ENCODE measurements around the gene AGAP2. TPM values are rescaled to one million over a fixed set of nuclear protein-coding genes. Genes with fewer than 3 reads are reported as not detected.

AGAP2 gene
- total and polyA plus RNA-seq, 2 donors (not counting 1 experiment from before 2014, with no cell fraction given): 22.2 to 27.0 TPM

- peaks cover 33 to 45% of the 10 kb centered on the region in 2 donors for H3K4me1 ChIP-seq (ENCODE audit: control insufficient read depth in 2 of 2, insufficient read depth in 2 of 2, low read length in 2 of 2)
- Mint-ChIP-seq H3K27ac (no peak overlapping the region), H3K27me3 (peaks cover 21% of the 10 kb centered on the region), H3K4me1 (peaks cover 49% of the 10 kb centered on the region), H3K4me3 (no peak overlapping the region), H3K9me3 (ENCODE audit: insufficient read depth) (no peaks in the 10 kb centered on the region)
- no peak overlapping the region for H3K4me3 ChIP-seq (ENCODE audit: control extremely low read depth in 1 of 5, extremely low read depth in 1 of 5, insufficient read depth in 1 of 5, low read depth in 2 of 5, low read length in 4 of 5)
- H3K79me2 ChIP-seq (ENCODE audit: control insufficient read depth, insufficient read depth, low read length): peaks cover 65% of the 10 kb centered on the region
- 81% methylated on average over 2 of the region's 4 CpGs for WGBS (ENCODE audit: insufficient coverage)
- no peak overlapping the region for H3K27ac ChIP-seq (ENCODE audit: low read length in 2 of 2)
- H3K4me2 ChIP-seq (replicated peaks; ENCODE audit: low read depth, low read length, poor library complexity, severe bottlenecking): no peak overlapping the region
- ChIA-PET POLR2A (interaction anchor here (0.6 kb wide), 1 partner anchor 56 kb away, joined by 3 read pairs; no protein-coding TSS in a partner anchor), CTCF (interaction anchor here (0.7 to 2.1 kb wide), 5 partner anchors 11 to 26 kb away, joined by 3 to 9 read pairs (median 6); partner anchors contain the start of genes EEF1AKMT3, METTL1, TSFM and TSPAN31)
- DNase-seq (no peak), ATAC-seq (ENCODE audit: low read depth) (no peak)
- intact Hi-C loops (cut with micrococcal nuclease): no loop called here
- H4K20me1 ChIP-seq (ENCODE audit: control insufficient read depth, insufficient read depth, low read length, poor library complexity, severe bottlenecking): peaks cover 72% of the 10 kb centered on the region
- H3K27me3 ChIP-seq (replicated peaks in 1 of 4; ENCODE audit: control extremely low read depth in 1 of 4, control insufficient read depth in 3 of 4, insufficient read depth in 4 of 4, low read length in 3 of 4): peaks cover 0 to 26% (median 14%) of the 10 kb centered on the region in 4 experiments
- H3K9ac ChIP-seq (ENCODE audit: low read length): no peak overlapping the region
- H2AFZ ChIP-seq (ENCODE audit: insufficient read depth, low read depth, low read length, poor library complexity, severe bottlenecking): no peak overlapping the region
- H3K9me3 ChIP-seq (ENCODE audit: control extremely low read depth in 1 of 3, control insufficient read depth in 2 of 3, insufficient read depth in 1 of 3, low read length in 2 of 3): peaks cover 0 to 9% (median 0%) of the 10 kb centered on the region in 3 donors
- TF ChIP-seq EZH2 (IDR thresholded peaks at IDR 0.05; ENCODE audit: borderline replicate concordance, insufficient read depth, low read depth, low read length, poor library complexity, severe bottlenecking) (no peak), CTCF (IDR thresholded peaks at IDR 0.05) (no peak)
- peaks cover 1 to 41% of the 10 kb centered on the region in 2 experiments for H3K36me3 ChIP-seq (replicated peaks in 1 of 2; ENCODE audit: control extremely low read depth in 1 of 2, control insufficient read depth in 1 of 2, extremely low read depth in 1 of 2, insufficient read depth in 2 of 2, low read length in 1 of 2)
These were observed 23.0 kb upstream of the AGAP2 start for GRCh38 chr12:57761391-57761998.

GRCh38 chr12:57760347-57760982 is 21.9 kb upstream of the AGAP2 start:
- peaks cover 79% of the 10 kb centered on the region for H4K20me1 ChIP-seq (ENCODE audit: control insufficient read depth, insufficient read depth, low read length, poor library complexity, severe bottlenecking)
- H3K79me2 ChIP-seq (ENCODE audit: control insufficient read depth, insufficient read depth, low read length): peaks cover 65% of the 10 kb centered on the region
- peaks cover 1 to 41% of the 10 kb centered on the region in 2 experiments for H3K36me3 ChIP-seq (replicated peaks in 1 of 2; ENCODE audit: control extremely low read depth in 1 of 2, control insufficient read depth in 1 of 2, extremely low read depth in 1 of 2, insufficient read depth in 2 of 2, low read length in 1 of 2)
- ATAC-seq (ENCODE audit: low read depth) (no peak), DNase-seq (no peak)
- H3K4me3 Mint-ChIP-seq: no peak overlapping the region
- WGBS (ENCODE audit: insufficient coverage): 100% methylated on average over 1 of the region's 3 CpGs
- TF ChIP-seq CTCF (IDR thresholded peaks at IDR 0.05) (no peak), EZH2 (IDR thresholded peaks at IDR 0.05; ENCODE audit: borderline replicate concordance, insufficient read depth, low read depth, low read length, poor library complexity, severe bottlenecking) (no peak)
- H2AFZ ChIP-seq (ENCODE audit: insufficient read depth, low read depth, low read length, poor library complexity, severe bottlenecking): no peak overlapping the region
- peaks cover 0 to 6% (median 0%) of the 10 kb centered on the region in 3 donors for H3K9me3 ChIP-seq (ENCODE audit: control extremely low read depth in 1 of 3, control insufficient read depth in 2 of 3, insufficient read depth in 1 of 3, low read length in 2 of 3)
- peaks cover 0 to 16% (median 7%) of the 10 kb centered on the region in 4 experiments for H3K27me3 ChIP-seq (replicated peaks in 1 of 4; ENCODE audit: control extremely low read depth in 1 of 4, control insufficient read depth in 3 of 4, insufficient read depth in 4 of 4, low read length in 3 of 4)
- H3K9ac ChIP-seq (ENCODE audit: low read length): no peak overlapping the region
- H3K4me1 ChIP-seq (ENCODE audit: control insufficient read depth in 2 of 2, insufficient read depth in 2 of 2, low read length in 2 of 2): peaks cover 26 to 42% of the 10 kb centered on the region in 2 donors
- no peak overlapping the region for H3K27ac ChIP-seq (ENCODE audit: low read length in 2 of 2)
- H3K4me3 ChIP-seq (ENCODE audit: control extremely low read depth in 1 of 5, extremely low read depth in 1 of 5, insufficient read depth in 1 of 5, low read depth in 2 of 5, low read length in 4 of 5): no peak overlapping the region
- peaks cover 47% of the 10 kb centered on the region for H3K4me1 Mint-ChIP-seq
- no peak overlapping the region for H3K27ac Mint-ChIP-seq
- CTCF ChIA-PET: interaction anchor here (0.6 to 2.1 kb wide), 11 partner anchors 12 to 172 kb away, joined by 3 to 9 read pairs (median 5); partner anchors contain the start of genes EEF1AKMT3 and METTL1
- POLR2A ChIA-PET: no interaction called here
- no peak overlapping the region for H3K4me2 ChIP-seq (replicated peaks; ENCODE audit: low read depth, low read length, poor library complexity, severe bottlenecking)
- peaks cover 14% of the 10 kb centered on the region for H3K27me3 Mint-ChIP-seq
- intact Hi-C loops (cut with micrococcal nuclease): no loop called here
- H3K9me3 Mint-ChIP-seq (ENCODE audit: insufficient read depth): no peaks in the 10 kb centered on the region
